HEK293 (cell line): ENCODE results near the gene DDX41.

Experiments used
- FEZF1 ChIP-seq: fragments of 450-650 bp; formaldehyde crosslinking; IDR thresholded peaks from 2 replicates; pipeline ENCODE4 v1.5.1; 2016; ENCODE audit warnings: missing biosample characterization, missing genetic modification characterization
- KLF7 ChIP-seq: fragments of 450-650 bp; formaldehyde crosslinking; IDR thresholded peaks from 2 replicates; pipeline ENCODE4 v1.5.1; 2016; ENCODE audit warnings: missing biosample characterization, missing genetic modification characterization, borderline replicate concordance
- MZF1 ChIP-seq: fragments of 450-650 bp; formaldehyde crosslinking; IDR thresholded peaks from 2 replicates; pipeline ENCODE4 v1.5.1; 2017; ENCODE audit warnings: missing biosample characterization, missing genetic modification characterization, borderline replicate concordance
- TCF7L2 ChIP-seq: IDR thresholded peaks from 2 replicates; pipeline ENCODE4 v1.6.1; 2011; ENCODE audit warnings: low read depth, mild to moderate bottlenecking, inconsistent platforms, low read length, moderate library complexity, borderline replicate concordance
- ZBTB10 ChIP-seq: fragments of 450-650 bp; formaldehyde crosslinking; IDR thresholded peaks from 2 replicates; pipeline ENCODE4 v1.5.1; 2016; ENCODE audit warnings: missing biosample characterization, missing genetic modification characterization
- ZBTB17 ChIP-seq: fragments of 450-650 bp; formaldehyde crosslinking; IDR thresholded peaks from 2 replicates; pipeline ENCODE4 v1.5.1; 2016; ENCODE audit warnings: missing biosample characterization, missing genetic modification characterization
- ZFHX2 ChIP-seq: fragments of 450-650 bp; formaldehyde crosslinking; conservative IDR thresholded peaks from 2 replicates; pipeline ENCODE4 v1.5.1; 2016; ENCODE audit warnings: missing biosample characterization, missing genetic modification characterization
- ZFP41 ChIP-seq: fragments of 450-650 bp; formaldehyde crosslinking; IDR thresholded peaks from 2 replicates; pipeline ENCODE4 v1.5.1; 2016; ENCODE audit warnings: missing biosample characterization, missing genetic modification characterization, borderline replicate concordance
- ZNF140 ChIP-seq: fragments of 450-650 bp; formaldehyde crosslinking; IDR thresholded peaks from 2 replicates; pipeline ENCODE4 v1.5.1; 2016; ENCODE audit warnings: missing biosample characterization, missing genetic modification characterization
- ZNF248 ChIP-seq: fragments of 450-650 bp; formaldehyde crosslinking; IDR thresholded peaks from 2 replicates; pipeline ENCODE4 v1.5.1; 2017; ENCODE audit warnings: missing biosample characterization, missing genetic modification characterization
- ZNF561 ChIP-seq: fragments of 450-650 bp; IDR thresholded peaks from 2 replicates; pipeline ENCODE4 v1.5.1; 2018; ENCODE audit warnings: missing biosample characterization, missing genetic modification characterization, borderline replicate concordance
- ZNF600 ChIP-seq: fragments of 450-650 bp; formaldehyde crosslinking; IDR thresholded peaks from 2 replicates; pipeline ENCODE4 v1.5.1; 2016; ENCODE audit warnings: missing biosample characterization, missing genetic modification characterization
- ZNF670 ChIP-seq: fragments of 450-650 bp; formaldehyde crosslinking; IDR thresholded peaks from 2 replicates; pipeline ENCODE4 v1.5.1; 2016; ENCODE audit warnings: missing biosample characterization, missing genetic modification characterization, low read depth
- ZNF707 ChIP-seq: fragments of 450-650 bp; formaldehyde crosslinking; IDR thresholded peaks from 2 replicates; pipeline ENCODE4 v1.5.1; 2016; ENCODE audit warnings: missing biosample characterization, missing genetic modification characterization
- TF ChIP-seq, protein P1 (sequence below): fragments of 450-650 bp; IDR thresholded peaks from 2 replicates; pipeline ENCODE4 v1.5.1; 2018; ENCODE audit warnings: missing biosample characterization, mild to moderate bottlenecking, missing genetic modification characterization
- TF ChIP-seq, protein P2 (sequence below): fragments of 450-650 bp; formaldehyde crosslinking; IDR thresholded peaks from 2 replicates; pipeline ENCODE4 v1.5.1; 2016; ENCODE audit warnings: missing biosample characterization, missing genetic modification characterization
- TF ChIP-seq, protein P3 (sequence below): fragments of 450-650 bp; formaldehyde crosslinking; IDR thresholded peaks from 2 replicates; pipeline ENCODE4 v1.5.1; 2016; ENCODE audit warnings: missing biosample characterization, missing genetic modification characterization
- TF ChIP-seq, protein P4 (sequence below): fragments of 450-650 bp; formaldehyde crosslinking; IDR thresholded peaks from 2 replicates; pipeline ENCODE4 v1.5.1; 2016; ENCODE audit warnings: missing biosample characterization, missing genetic modification characterization, low read depth
- TF ChIP-seq, protein P5 (sequence below): fragments of 450-650 bp; formaldehyde crosslinking; IDR thresholded peaks from 2 replicates; pipeline ENCODE4 v1.5.1; 2016; ENCODE audit warnings: missing biosample characterization, missing genetic modification characterization
- TF ChIP-seq, protein P6 (sequence below): fragments of 450-650 bp; formaldehyde crosslinking; IDR thresholded peaks from 2 replicates; pipeline ENCODE4 v1.5.1; 2016; ENCODE audit warnings: missing biosample characterization, missing genetic modification characterization
- TF ChIP-seq, protein P7 (sequence below): fragments of 450-650 bp; formaldehyde crosslinking; IDR thresholded peaks from 2 replicates; pipeline ENCODE4 v1.5.1; 2016; ENCODE audit warnings: missing biosample characterization, missing genetic modification characterization, borderline replicate concordance

DDX41 gene

DNA sequence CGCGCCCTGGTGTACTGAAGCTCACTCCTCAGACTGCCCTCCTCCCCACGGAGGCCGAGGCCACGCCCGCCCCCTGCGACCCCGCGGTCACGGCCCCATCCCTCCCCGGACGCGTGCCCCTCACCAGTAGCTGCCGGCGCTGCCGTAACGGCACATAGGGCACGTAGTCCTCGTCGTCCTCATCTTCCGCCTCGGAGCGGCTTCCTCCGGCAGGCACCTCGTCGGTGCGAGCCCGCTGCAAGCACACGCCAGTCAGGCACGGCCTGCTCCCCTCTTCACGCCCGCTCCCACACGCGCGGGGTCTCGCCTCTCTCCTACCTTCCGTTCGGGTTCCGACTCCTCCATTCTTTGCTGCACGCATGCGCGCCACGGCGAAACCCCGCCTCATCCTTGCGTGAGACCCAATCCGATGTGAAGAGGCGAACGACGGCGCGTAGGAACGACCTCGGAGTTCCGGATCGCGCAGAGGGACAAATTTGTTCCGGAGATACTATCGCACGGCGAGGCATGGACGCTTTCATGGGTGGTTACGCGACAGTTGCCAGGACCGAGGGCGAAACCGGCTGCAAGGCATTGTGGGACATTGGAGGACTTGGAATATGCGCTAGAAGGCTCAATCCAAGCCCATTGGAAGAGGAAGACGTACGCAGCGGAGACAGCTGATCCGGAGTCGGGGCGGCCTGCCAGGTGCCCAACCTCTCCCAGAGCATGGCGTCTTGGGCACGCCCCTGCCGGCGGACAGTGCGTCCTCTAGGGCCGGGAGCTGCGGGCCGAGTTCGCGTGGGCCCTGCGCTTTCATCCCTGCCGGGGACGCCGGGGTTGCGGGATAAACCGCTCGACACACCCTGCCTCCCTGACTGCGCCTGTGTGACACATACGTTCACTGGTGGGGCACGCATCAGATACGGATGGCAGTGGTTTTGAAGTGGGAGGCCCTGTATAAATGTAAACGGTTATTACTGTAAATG is at the start of gene DDX41 (continued):
- TF ChIP-seq, protein P1, sequence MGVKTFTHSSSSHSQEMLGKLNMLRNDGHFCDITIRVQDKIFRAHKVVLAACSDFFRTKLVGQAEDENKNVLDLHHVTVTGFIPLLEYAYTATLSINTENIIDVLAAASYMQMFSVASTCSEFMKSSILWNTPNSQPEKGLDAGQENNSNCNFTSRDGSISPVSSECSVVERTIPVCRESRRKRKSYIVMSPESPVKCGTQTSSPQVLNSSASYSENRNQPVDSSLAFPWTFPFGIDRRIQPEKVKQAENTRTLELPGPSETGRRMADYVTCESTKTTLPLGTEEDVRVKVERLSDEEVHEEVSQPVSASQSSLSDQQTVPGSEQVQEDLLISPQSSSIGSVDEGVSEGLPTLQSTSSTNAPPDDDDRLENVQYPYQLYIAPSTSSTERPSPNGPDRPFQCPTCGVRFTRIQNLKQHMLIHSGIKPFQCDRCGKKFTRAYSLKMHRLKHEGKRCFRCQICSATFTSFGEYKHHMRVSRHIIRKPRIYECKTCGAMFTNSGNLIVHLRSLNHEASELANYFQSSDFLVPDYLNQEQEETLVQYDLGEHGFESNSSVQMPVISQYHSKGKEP (tag by site-specific recombination) = 0 out of 2 replicates have a peak, but pooled peaks have one; percentile 5
- TF ChIP-seq ZBTB17 (tag by site-specific recombination) (peak; percentile 100), KLF7 (tag by site-specific recombination) (0 out of 2 replicates have a peak, but pooled peaks have one; percentile 76), ZNF707 (tag by site-specific recombination) (no peak), ZFHX2 (tag by site-specific recombination) (peak; percentile 70), ZNF600 (peak; percentile 100), ZNF248 (no peak), ZNF670 (tag by site-specific recombination) (no peak), ZNF561 (tag by site-specific recombination) (peak; percentile 88; the same call in 1 of the 2 replicates), MZF1 (no peak), ZBTB10 (tag by site-specific recombination) (peak; percentile 49; the same call in 1 of the 2 replicates), ZFP41 (no peak), TCF7L2 (no peak), FEZF1 (tag by site-specific recombination) (no peak), ZNF140 (no peak)
- TF ChIP-seq, protein P2, sequence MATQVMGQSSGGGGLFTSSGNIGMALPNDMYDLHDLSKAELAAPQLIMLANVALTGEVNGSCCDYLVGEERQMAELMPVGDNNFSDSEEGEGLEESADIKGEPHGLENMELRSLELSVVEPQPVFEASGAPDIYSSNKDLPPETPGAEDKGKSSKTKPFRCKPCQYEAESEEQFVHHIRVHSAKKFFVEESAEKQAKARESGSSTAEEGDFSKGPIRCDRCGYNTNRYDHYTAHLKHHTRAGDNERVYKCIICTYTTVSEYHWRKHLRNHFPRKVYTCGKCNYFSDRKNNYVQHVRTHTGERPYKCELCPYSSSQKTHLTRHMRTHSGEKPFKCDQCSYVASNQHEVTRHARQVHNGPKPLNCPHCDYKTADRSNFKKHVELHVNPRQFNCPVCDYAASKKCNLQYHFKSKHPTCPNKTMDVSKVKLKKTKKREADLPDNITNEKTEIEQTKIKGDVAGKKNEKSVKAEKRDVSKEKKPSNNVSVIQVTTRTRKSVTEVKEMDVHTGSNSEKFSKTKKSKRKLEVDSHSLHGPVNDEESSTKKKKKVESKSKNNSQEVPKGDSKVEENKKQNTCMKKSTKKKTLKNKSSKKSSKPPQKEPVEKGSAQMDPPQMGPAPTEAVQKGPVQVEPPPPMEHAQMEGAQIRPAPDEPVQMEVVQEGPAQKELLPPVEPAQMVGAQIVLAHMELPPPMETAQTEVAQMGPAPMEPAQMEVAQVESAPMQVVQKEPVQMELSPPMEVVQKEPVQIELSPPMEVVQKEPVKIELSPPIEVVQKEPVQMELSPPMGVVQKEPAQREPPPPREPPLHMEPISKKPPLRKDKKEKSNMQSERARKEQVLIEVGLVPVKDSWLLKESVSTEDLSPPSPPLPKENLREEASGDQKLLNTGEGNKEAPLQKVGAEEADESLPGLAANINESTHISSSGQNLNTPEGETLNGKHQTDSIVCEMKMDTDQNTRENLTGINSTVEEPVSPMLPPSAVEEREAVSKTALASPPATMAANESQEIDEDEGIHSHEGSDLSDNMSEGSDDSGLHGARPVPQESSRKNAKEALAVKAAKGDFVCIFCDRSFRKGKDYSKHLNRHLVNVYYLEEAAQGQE (tag by site-specific recombination) = 0 out of 2 replicates have a peak, but pooled peaks have one; percentile 31
- TF ChIP-seq, protein P3, sequence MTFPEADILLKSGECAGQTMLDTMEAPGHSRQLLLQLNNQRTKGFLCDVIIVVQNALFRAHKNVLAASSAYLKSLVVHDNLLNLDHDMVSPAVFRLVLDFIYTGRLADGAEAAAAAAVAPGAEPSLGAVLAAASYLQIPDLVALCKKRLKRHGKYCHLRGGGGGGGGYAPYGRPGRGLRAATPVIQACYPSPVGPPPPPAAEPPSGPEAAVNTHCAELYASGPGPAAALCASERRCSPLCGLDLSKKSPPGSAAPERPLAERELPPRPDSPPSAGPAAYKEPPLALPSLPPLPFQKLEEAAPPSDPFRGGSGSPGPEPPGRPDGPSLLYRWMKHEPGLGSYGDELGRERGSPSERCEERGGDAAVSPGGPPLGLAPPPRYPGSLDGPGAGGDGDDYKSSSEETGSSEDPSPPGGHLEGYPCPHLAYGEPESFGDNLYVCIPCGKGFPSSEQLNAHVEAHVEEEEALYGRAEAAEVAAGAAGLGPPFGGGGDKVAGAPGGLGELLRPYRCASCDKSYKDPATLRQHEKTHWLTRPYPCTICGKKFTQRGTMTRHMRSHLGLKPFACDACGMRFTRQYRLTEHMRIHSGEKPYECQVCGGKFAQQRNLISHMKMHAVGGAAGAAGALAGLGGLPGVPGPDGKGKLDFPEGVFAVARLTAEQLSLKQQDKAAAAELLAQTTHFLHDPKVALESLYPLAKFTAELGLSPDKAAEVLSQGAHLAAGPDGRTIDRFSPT (tag by site-specific recombination) = peak; percentile 99
- TF ChIP-seq, protein P4, sequence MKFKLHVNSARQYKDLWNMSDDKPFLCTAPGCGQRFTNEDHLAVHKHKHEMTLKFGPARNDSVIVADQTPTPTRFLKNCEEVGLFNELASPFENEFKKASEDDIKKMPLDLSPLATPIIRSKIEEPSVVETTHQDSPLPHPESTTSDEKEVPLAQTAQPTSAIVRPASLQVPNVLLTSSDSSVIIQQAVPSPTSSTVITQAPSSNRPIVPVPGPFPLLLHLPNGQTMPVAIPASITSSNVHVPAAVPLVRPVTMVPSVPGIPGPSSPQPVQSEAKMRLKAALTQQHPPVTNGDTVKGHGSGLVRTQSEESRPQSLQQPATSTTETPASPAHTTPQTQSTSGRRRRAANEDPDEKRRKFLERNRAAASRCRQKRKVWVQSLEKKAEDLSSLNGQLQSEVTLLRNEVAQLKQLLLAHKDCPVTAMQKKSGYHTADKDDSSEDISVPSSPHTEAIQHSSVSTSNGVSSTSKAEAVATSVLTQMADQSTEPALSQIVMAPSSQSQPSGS (tag by site-specific recombination) = no peak
- TF ChIP-seq, protein P5, sequence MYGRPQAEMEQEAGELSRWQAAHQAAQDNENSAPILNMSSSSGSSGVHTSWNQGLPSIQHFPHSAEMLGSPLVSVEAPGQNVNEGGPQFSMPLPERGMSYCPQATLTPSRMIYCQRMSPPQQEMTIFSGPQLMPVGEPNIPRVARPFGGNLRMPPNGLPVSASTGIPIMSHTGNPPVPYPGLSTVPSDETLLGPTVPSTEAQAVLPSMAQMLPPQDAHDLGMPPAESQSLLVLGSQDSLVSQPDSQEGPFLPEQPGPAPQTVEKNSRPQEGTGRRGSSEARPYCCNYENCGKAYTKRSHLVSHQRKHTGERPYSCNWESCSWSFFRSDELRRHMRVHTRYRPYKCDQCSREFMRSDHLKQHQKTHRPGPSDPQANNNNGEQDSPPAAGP = peak; percentile 93
- TF ChIP-seq, protein P6, sequence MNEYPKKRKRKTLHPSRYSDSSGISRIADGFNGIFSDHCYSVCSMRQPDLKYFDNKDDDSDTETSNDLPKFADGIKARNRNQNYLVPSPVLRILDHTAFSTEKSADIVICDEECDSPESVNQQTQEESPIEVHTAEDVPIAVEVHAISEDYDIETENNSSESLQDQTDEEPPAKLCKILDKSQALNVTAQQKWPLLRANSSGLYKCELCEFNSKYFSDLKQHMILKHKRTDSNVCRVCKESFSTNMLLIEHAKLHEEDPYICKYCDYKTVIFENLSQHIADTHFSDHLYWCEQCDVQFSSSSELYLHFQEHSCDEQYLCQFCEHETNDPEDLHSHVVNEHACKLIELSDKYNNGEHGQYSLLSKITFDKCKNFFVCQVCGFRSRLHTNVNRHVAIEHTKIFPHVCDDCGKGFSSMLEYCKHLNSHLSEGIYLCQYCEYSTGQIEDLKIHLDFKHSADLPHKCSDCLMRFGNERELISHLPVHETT (tag by site-specific recombination) = peak; percentile 94
- TF ChIP-seq, protein P7, sequence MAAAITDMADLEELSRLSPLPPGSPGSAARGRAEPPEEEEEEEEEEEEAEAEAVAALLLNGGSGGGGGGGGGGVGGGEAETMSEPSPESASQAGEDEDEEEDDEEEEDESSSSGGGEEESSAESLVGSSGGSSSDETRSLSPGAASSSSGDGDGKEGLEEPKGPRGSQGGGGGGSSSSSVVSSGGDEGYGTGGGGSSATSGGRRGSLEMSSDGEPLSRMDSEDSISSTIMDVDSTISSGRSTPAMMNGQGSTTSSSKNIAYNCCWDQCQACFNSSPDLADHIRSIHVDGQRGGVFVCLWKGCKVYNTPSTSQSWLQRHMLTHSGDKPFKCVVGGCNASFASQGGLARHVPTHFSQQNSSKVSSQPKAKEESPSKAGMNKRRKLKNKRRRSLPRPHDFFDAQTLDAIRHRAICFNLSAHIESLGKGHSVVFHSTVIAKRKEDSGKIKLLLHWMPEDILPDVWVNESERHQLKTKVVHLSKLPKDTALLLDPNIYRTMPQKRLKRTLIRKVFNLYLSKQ (tag by site-specific recombination) = no peak
